H7 (cell line): ENCODE results near the gene ANXA10. TPM values are rescaled to one million over a fixed set of nuclear protein-coding genes. Genes with fewer than 3 reads are reported as not detected.
"Not testable (repeated sequence)": the region's sequence is repeated elsewhere in the genome, so short reads cannot be mapped to it uniquely, and the experiment has no call there.

Source experiments
- DNase-seq: peaks from one replicate; pipeline ENCODE4 v3.0.0; 2012
- H3K27me3 ChIP-seq: 2 replicates; pipeline ENCODE4 v1.6.0; 2011; ENCODE audit warnings: mild to moderate bottlenecking, low read length; ENCODE audit not compliant: control insufficient read depth, insufficient read depth
- H3K36me3 ChIP-seq: replicated peaks from 2 replicates; pipeline ENCODE4 v1.5.1; 2011; ENCODE audit warnings: low read length; ENCODE audit not compliant: control insufficient read depth, insufficient read depth
- H3K4me3 ChIP-seq: 2 replicates; pipeline ENCODE4 v1.5.1; 2011; ENCODE audit warnings: low read depth, mild to moderate bottlenecking, control low read depth, low read length, moderate library complexity; ENCODE audit not compliant: insufficient read depth
- total RNA-seq: library from RNA; depleted of rRNA; stranded (reverse); fragments of >200 nt; shearing (Covaris generic); gene quantifications from 2 replicates; pipeline ENCODE4 v1.2.3, GENCODE V29; 2014; rRNA removed

The ANXA10 gene
- total RNA-seq, 1 experiment from 2014 or later, result not detected

DNA sequence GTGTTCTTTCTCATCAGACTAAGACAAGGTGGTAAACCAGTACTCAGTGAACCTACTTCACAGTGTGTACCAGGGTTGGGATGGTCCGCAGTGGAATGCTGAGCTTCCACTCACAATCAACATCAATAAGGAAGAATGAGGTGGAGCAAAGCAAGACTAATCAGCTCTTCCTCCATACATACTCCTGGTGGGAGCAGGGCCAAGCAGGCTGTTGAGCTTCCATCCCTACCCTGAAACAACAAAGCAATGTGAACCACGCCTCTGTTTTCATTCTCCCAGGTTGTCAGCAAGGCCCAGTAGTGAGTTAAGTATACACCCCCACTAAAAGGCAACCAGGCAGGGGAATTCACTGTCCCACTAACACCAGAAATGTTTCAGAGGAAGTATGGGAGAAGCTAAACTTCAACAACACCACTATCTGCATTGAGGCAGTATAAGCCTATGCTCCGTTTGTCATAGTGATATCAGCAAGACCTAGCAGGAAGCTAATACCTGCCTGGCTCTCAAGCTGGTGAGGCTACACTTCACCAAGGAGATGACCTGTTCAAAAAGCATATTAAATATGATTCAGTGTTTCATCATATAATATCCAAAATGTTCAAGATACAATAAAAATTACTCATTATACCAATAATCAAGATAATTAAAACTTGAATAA, 116.7 kb downstream of the ANXA10 start:
- H3K36me3 ChIP-seq, result no peaks in the 10 kb centered on the region
- H3K4me3 ChIP-seq, result no peak overlapping the region
- DNase-seq, result no peak
- H3K27me3 ChIP-seq, result no peaks in the 10 kb centered on the region

DNA sequence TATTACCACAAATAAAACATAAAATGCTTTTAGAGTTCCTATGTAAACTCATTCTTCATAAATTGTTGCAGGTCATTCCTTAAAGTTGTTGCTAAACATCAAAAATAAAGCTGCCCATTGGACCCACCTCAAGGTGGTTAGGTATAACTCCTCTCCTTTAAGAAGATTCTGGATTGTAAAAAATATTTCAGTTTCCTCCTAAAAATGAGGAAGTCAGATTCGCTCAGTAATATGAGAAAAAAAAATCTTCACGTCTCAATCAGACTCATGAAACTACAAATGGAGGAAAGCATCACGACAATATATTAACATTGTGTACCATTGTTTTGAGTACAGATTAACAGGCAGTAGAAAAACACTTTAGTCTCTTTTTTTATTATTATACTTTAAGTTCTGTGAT, 120.3 kb downstream of the ANXA10 start:
- no peaks in the 10 kb centered on the region for H3K36me3 ChIP-seq
- H3K27me3 ChIP-seq, result no peaks in the 10 kb centered on the region
- no peak overlapping the region for H3K4me3 ChIP-seq
- DNase-seq, result no peak

DNA sequence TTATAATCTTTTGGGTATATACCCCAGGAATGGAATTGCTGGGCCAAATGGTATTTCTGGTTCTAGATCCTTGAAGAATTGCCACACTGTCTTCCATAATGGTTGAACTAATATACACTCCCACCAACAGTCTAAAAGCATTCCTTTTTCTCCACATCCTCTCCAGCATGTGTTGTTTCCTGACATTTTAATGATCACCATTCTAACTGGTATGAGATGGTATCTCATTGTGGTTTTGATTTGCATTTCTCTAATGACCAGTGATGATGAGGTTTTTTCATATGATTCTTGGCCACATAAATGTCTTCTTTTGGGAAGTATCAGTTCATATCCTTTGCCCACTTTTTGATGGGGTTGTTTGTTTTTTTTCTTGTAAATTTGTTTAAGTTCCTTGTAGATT, 121.2 kb downstream of the ANXA10 start:
- H3K4me3 ChIP-seq, H3K27me3 ChIP-seq, DNase-seq, H3K36me3 ChIP-seq: not testable (repeated sequence)

DNA sequence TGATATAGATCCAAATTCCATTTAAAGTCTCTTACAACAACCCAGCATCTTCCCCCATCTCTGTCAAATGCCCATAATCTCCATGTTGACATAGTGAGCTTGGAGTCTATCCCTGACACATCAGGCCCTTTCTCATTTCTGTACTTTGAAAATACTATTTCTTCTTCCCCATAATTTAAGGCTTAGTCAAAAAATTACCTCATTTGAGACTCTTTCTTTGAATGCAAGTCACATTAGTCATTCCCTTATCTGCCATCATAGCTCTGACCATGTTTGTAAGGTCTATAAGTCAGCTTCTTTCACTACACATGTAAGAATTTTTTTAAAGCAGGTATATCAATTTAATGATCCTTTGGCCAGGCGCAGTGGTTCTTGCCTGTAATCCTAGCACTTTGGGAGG, 126.3 kb downstream of the ANXA10 start:
- H3K4me3 ChIP-seq, result no peak overlapping the region
- no peak for DNase-seq
- H3K36me3 ChIP-seq, result no peaks in the 10 kb centered on the region
- no peaks in the 10 kb centered on the region for H3K27me3 ChIP-seq

DNA sequence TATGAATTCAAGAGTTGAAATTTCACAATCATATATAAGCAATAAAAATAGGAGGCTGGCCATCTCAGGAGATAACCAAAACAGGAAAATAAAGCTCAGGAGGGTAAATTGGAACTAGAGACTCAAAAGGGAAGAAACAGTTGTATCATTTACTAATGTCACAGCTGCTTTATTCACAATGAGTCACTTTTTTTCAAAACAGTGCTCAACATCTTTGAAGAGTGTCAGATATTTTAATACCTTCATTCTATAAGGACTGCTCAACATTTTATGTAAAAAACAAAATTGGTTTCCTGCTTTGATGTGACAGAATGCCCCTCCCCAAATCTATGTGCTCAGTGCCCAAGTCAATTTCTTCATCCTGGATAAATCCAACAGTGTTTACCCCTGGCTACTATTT, 128.6 kb downstream of the ANXA10 start:
- H3K4me3 ChIP-seq, result no peak overlapping the region
- H3K36me3 ChIP-seq, result no peaks in the 10 kb centered on the region
- H3K27me3 ChIP-seq, result no peaks in the 10 kb centered on the region
- DNase-seq, result no peak

DNA sequence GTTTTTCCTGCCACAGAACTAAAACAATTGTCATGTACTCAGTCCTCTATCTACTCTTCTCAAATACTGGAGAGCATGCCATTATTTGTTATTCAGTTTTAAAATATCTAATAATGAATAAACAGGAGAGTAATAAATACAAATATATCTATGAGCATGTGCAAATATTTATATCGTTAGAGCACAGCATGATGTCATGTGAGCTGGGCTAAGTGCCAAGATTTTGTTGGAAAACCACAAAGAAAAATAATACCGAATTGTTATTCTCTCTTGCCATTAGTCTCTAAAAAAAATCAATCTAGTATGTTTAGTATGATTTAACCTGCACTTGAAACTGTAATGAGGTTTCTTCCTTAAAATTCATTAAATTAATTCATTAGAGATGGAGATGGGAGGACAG, 129.0 kb downstream of the ANXA10 start:
- no peak overlapping the region for H3K4me3 ChIP-seq

More for the DNA sequence above, 129.0 kb downstream of the ANXA10 start:
- H3K36me3 ChIP-seq, result no peaks in the 10 kb centered on the region
- DNase-seq, result no peak
- no peaks in the 10 kb centered on the region for H3K27me3 ChIP-seq

Other genes with a start within 250 kb of the ANXA10 start
- gene DDX60, start 226.2 kb downstream of the ANXA10 start, total RNA-seq, result 1.7 and 3.5 TPM in 2 replicates